ENCODE data around the gene PA2G4.
"Not testable (repeated sequence)": the region's sequence is repeated elsewhere in the genome, so short reads cannot be mapped to it uniquely, and the experiment has no call there.

Gene PA2G4

DNA sequence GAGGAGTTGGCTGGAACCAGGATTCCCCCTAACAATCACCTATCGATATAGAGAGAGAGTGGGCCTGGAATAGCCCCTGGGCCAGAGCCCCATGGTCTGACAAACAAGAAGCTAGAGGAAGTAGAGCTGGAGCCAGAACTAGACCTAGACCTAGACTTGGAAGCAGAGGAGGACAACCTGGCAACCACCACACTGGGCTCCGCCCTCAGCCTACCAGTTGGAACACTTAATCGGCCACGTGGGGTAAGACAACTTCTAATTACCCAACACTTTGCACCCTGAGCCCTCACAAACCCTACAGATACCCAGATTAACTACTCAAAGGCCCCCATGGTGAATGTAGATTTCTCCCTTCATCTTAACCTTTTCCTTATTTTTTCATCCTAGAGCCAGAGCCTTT, 4.6 kb upstream of the PA2G4 start:
- DNase-seq (ENCODE audit: low read depth in 2 of 2, low spot score in 1 of 2), result no peak

DNA sequence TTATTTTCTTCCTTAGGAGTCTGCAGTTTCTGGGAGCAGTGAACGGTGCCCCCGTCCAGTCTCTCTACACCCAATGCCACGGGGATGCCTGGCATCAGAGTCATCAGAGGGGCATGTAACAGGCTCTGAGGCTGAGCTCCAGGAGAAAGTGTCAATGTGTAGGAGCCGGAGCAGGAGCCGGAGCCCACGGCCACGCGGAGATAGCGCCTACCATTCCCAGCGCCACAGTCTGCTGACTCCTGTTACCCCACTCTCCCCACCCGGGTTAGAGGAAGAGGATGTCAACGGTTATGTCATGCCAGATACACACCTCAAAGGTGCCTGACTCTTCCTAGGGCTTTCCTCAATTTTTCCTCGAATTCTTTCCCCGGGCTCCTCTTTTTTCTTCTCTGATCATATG, 3.3 kb upstream of the PA2G4 start:
- no peak for DNase-seq (ENCODE audit: low read depth in 2 of 2, low spot score in 1 of 2)

DNA sequence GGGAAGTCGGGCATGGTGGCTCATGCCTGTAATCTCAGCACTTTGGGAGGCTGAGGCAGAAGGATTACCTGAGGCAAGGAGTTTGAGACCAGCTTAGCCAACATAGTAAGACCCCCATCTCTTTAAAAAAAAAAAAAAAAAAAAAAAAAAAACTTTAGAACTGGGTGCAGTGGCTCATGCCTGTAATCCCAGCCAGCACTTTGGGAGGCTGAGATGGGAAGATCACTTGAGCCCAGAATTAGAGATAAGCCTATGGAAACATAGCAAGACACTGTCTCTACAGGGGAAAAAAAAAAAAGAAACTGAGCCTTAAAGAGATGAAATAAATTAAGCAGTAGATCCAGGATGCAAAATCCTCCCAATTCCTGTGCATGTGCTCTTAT, 1.7 kb upstream of the PA2G4 start:
- no peak for DNase-seq (ENCODE audit: low read depth in 2 of 2, low spot score in 1 of 2)

DNA sequence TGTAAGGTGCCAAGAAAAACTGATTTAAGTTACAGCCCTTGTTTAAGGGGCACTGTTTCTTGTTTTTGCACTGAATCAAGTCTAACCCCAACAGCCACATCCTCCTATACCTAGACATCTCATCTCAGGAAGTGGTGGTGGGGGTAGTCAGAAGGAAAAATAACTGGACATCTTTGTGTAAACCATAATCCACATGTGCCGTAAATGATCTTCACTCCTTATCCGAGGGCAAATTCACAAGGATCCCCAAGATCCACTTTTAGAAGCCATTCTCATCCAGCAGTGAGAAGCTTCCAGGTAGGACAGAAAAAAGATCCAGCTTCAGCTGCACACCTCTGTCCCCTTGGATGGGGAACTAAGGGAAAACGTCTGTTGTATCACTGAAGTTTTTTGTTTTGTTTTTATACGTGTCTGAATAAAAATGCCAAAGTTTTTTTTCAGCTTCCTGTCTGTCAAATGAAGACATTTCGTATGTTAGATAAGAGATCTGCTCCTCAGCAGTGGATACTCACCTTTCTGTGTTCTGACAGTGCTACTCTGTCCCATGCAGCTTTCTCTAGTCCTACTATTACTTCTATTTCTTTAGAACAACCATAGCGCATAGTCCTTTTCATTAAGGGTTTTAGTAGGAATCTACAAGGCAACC, 1.2 kb upstream of the PA2G4 start:
- DNase-seq (ENCODE audit: low read depth in 2 of 2, low spot score in 1 of 2), result no peak

DNA sequence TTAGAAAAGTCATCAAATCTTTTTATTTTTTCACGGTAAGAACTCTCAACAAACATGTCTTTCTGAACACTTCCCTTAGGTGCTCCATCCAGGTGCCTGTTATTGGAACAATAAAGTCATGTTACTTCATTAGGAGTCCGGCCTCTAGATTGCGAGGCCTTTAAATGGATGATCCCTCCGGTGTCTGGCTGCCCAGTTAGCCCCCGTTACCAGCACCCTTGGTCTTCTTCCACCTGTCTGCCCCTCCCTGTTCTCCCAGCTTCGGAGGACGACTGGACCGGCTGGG, 593 bp upstream of the PA2G4 start:
- no peak for DNase-seq (ENCODE audit: low read depth in 2 of 2, low spot score in 1 of 2)

DNA sequence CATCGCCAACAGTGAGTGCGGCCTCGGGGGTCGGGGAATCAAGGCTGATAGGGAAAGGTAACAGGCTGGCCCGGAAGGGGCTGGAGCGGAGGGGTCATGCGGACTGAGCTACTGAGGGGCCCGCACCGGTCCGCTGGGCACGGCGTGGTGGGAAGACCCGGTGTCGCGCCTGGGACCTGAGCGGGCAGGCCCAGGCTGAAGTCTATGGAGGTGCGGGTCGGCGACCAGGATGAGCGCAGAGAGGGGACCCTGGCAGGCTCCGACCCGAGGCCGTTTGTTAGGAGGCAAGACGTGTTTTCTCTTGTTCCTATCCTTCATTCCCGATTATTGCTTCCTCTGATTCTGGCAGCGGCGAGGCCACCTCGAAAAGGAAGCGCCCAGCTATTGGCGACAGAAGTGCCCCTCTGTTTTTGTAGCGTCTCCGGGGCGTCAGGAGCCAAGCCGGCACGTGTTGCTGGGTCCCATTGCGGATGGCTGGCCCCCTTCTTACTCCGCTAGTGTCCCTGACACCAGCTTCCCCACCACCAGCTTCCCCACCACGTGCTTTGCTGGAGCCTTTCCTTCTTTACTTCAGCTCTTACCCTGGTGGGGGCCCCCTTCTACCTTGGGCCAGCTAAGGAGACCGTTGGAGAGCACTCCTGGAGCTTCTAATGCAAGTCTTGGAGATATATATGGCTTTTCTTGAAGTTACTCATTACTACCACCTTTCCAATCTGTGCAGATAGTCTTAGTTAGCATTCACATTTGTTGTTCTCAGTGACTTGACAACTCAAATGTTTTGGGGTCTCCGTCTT, 653 bp downstream of the PA2G4 start:
- no peak for DNase-seq (ENCODE audit: low read depth in 2 of 2, low spot score in 1 of 2)

DNA sequence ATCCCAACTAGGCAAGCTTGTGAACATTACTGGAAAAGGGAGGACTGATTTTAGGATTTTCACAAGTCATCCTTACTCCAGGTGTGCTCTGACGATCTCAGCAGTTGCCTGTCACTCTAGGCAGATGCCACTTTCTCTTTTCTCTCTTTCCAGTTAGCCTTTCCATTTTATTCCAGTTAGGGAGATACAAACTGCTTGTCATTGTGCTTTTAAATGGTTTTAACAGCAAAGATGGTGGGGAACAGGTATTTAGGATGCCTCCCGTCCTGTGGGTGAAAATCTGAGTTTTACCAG, 1.2 kb downstream of the PA2G4 start:
- DNase-seq (ENCODE audit: low read depth in 2 of 2, low spot score in 1 of 2), result no peak

DNA sequence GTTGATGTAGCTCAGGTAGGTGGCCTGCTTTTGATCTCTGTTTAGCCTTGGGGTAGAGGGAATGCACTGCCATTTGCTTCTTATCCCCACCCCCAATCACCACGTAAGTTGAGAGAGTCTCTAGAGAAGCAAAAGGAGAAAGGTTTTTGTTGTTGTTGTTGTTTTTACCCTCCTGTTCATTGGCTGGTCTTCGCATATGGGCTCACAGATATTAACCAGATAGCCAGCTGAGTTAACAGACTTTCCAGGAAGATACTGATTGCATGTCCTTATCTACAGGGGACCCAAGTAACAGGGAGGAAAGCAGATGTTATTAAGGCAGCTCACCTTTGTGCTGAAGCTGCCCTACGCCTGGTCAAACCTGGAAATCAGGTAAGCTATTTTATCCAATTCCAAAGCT, 2.9 kb downstream of the PA2G4 start:
- DNase-seq (ENCODE audit: low read depth in 2 of 2, low spot score in 1 of 2), result no peak

DNA sequence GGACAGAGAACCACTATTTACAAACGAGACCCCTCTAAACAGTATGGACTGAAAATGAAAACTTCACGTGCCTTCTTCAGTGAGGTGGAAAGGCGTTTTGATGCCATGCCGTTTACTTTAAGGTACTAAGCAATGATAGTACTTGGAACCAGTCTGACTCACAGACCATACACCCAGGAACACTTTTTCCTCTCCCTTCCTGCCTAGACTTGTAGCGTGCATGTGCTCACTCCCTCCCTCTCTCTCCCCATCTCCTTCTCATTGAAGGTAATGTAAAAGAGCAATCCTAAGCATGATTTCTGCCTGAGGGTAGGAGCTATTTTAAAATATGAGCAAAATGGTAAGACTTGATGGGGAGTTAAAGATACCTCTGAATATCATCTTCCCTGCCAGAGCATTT, 6.2 kb downstream of the PA2G4 start:
- DNase-seq (ENCODE audit: low read depth in 2 of 2, low spot score in 1 of 2), result no peak

DNA sequence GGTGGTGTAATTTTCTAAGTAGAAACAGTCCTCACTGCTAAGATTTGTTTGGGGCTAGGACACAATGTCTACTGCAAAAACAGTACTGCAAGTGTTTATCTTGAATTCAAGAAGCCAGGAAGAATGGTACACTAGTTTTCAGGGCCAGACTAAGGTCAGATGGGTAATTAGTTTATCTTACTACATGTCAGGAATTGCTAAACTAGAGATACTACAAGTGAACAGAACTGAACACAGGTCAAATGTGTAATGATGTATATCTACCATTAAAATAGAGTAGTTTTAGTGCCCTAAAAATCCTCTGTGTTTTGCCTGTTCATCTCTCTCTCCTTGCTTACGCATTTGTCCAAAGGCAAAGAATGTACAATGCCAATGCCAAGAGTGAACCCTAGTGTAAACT, 9.7 kb downstream of the PA2G4 start:
- DNase-seq (ENCODE audit: low read depth in 2 of 2, low spot score in 1 of 2), result no peak

DNA sequence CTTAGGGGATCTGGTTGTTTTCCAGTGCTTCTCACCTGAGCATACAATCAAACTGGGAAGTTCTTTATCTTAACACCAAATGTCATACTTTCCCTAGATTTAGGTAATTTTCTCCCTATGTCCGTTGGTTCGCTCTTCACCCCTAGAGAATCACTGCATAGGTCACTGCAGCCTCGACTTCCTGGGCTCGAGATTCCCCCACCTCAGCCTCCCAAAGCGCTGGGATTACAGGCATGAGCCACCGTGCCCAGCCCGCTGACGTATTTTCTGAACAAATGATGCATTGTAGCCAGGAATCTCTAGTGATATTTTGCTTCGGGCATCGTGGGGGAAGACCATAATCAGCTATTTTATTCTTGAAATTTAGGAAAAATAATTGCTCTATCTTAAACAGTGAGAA, 11.0 kb downstream of the PA2G4 start:
- DNase-seq (ENCODE audit: low read depth in 2 of 2, low spot score in 1 of 2), result no peak

DNA sequence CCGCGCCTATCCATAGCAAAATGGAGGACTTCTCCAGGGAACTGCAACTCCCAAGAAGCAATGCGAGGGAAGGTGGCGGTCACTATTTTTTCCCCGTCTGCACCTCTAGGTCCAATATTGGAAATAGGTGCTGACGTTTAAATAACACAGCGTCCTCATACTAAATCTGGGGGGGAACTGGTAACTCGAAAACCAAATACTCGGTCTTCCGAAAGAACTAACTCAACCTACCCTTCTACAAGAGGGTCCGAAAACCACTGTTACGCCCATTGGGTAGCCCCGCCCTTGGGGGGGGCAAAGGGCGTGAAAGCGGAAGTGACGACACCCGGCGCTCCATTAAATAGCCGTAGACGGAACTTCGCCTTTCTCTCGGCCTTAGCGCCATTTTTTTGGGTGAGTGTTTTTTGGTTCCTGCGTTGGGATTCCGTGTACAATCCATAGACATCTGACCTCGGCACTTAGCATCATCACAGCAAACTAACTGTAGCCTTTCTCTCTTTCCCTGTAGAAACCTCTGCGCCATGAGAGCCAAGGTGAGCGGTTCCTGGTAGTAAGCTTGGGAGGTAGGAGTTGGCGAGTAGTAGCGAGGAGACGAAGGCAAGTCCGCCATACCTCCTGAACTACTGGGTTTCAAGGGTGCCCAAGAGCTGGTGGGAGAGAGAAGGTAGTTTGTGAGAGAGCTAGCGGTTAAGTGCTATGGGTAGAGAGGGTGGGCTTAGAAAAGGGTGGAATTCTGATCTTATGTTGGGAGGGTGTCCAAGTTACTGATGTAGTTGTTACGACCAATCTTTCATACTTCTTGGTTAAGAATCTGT, 12.1 kb downstream of the PA2G4 start, which contains the start of gene RPL41:
Gene RPL41, plus strand, starts transcription at position 367 of the 815 bp plus-strand sequence.
- peak; percentile 90 to 94 for DNase-seq (ENCODE audit: low read depth in 2 of 2, low spot score in 1 of 2)

DNA sequence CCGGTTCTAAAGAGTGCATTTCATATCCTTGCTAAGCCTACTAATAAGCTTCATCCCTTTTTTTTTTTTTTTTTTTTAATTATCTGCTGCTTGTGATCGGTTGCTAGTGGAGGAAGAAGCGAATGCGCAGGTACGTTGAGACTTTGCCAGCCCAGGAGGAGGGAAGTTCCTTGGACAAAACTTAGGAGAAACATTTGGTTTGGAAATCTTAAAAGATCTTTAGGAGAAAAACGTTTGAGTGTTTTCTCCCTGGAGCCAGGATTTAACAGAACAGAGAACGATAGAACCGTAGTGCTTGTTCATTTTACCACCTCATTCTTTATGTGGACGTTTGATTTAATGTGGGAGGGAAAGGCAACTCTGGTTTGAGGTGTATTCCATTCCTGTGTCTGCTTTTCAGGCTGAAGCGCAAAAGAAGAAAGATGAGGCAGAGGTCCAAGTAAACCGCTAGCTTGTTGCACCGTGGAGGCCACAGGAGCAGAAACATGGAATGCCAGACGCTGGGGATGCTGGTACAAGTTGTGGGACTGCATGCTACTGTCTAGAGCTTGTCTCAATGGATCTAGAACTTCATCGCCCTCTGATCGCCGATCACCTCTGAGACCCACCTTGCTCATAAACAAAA, 12.8 kb downstream of the PA2G4 start:
- DNase-seq (ENCODE audit: low read depth in 2 of 2, low spot score in 1 of 2), result not testable (repeated sequence)

DNA sequence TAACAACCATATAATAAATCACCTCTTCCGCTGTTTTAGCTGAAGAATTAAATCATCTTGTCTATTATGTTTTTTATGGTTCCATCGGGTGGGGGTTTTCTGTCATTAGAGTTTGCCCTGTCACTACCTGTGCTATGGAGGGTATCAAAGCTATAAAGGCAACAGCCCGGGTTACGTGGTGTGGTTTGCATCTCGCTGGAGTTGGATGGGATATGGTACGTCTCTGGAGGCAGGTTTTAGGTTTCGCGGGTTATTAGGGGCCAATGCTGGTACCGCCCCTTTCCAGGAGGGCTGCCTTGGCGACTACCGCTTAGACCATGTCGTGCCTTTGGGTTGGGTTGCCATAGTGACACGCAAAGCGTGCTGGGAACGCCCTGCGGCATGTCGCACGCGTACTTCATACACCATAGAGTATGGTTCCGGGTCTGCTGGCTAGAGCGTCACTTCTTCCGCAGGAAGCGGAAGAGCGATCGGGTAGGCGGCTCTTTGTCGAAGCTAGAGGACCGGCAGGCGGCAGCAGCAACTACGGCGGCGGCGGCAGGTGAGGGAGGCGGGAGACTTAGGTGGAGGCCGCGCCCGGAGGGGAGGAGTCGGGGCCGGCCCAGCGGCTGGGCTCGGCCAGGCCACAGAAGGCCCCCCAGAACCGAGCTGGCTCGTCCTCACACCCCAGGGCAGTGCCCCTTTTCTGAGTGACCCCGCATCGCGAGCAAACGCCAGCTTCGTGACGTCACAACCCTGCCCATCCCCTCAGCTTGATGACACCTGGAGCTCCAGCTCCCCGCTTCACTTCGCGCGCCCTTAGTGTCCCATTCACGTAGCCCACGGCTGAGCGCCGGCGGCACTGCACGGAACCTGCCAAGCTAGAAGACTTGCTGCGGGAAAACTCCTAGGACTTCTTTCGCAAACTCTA, 13.7 kb downstream of the PA2G4 start, which contains the start of gene ZC3H10:
Gene ZC3H10, plus strand, starts transcription at position 489 of the 910 bp plus-strand sequence. CDS start 2,297 bp downstream, outside the sequence.
- peak; percentile 93 to 95 for DNase-seq (ENCODE audit: low read depth in 2 of 2, low spot score in 1 of 2)

DNA sequence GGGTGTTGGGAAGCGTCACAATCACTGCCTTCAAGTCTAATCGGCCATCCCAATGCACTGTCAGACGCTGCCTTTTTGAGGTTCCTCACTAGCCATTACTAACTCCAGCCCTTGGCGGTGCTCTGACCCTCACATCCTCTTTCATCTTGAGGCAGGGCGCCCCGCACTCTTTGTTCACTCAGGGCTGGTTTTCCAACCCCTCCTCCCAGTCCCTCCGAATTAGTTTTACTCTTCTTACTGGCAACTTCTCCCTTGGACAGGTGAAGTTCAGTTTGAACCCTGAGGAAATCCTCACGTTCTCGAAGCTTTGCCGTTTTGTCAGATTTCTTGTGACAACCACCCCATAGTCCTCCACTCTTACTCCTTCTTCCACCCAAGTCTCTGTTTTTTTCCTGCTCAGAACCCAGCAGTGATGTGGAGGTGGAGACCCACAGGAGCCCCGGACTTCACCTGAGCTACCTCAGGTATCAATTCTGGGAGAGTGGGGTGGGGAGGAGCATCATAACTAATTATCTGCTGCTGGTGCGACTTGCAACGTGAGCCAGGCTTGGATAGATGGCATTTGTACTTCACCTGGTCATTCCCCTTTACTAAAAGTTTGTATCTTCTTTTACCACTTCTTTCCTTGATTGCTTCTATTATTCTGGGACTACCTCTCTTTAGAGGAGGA, 14.5 kb downstream of the PA2G4 start:
- no peak for DNase-seq (ENCODE audit: low read depth in 2 of 2, low spot score in 1 of 2)

DNA sequence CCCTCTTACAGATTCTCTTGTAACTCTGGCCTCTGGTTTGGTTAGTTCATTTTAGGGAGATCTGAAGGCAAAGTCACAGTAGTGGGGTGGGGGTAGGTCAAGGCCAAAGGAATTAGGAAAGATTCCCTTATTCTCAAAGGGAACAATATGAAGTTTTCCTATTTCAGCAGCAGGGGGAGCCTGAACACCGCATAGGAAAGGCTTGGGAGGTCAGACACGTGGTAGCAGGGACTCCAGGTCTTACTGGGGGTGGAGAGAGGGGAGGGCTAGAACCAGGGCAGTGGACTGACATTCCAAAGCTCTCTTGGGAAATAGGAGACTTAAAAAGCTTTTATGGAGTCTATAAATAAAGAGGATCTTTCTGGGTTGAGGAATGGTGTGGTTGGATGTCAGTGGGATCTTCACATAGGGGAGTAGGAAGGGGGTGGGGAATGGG, 15.0 kb downstream of the PA2G4 start:
- no peak for DNase-seq (ENCODE audit: low read depth in 2 of 2, low spot score in 1 of 2)

DNA sequence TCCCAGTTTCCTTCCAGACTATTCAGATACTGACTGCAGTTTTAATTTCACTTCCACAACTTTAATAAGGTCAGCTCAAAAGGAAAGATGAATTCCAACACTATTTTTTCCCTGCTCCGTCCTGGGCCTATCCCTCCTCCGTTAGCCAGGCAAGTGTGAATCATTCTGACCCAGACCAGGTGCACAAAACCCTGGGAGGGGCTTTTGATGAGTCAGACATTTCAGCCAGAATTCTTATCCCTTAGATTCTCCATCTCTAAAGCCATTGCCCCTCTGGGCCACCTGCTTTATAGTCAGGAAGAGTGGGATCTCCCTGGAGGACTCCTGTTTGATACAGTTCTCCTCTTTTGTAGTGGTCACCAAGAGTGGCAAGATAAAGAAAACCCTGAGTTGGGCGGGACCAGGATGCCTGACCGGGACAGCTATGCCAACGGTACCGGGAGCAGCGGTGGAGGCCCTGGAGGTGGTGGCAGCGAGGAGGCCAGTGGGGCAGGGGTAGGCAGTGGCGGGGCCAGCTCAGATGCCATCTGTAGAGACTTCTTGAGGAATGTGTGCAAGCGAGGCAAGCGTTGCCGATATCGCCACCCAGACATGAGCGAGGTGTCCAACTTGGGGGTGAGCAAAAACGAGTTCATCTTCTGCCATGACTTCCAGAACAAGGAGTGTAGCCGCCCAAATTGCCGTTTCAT, 15.9 kb downstream of the PA2G4 start:
- DNase-seq (ENCODE audit: low read depth in 2 of 2, low spot score in 1 of 2), result no peak

DNA sequence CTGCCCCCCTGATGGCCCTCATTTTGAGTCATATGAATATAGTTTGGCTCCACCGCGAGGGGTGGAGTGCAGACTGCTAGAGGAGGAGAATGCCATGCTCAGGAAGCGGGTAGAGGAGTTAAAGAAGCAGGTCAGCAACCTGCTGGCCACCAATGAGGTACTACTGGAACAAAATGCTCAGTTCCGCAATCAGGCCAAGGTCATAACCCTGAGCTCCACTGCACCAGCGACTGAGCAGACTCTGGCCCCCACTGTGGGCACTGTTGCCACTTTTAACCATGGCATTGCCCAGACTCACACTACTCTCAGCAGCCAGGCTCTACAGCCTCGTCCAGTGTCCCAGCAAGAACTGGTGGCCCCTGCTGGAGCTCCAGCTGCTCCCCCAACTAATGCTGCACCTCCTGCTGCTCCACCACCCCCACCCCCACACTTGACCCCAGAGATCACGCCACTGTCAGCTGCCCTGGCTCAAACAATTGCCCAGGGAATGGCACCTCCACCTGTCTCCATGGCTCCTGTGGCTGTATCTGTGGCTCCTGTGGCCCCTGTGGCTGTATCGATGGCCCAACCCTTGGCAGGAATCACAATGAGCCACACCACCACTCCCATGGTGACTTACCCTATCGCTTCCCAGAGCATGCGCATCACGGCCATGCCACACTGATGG, 17.0 kb downstream of the PA2G4 start:
- no peak for DNase-seq (ENCODE audit: low read depth in 2 of 2, low spot score in 1 of 2)

DNA sequence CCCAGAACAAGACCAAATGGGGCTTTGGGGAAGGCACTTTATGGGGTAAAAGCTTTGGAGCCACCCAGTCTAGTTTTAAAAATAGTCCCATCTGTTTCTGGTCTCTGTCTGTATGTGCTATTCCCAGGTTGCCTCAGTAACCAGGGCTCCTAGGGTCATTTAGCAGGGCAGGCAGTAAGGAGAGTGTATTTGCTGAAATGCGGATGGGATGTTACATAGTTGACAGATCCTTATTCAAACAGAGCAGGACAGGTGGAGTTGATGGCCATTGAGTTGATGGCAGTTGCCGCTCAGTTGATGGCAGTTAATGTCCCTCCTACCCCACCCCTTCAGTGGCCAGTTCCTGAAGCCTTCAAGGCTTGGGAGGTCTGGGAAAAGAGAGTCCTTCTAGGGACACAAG, 18.3 kb downstream of the PA2G4 start:
- no peak for DNase-seq (ENCODE audit: low read depth in 2 of 2, low spot score in 1 of 2)

Data from stimulated activated CD8-positive, alpha-beta memory T cell treated with anti-CD3 and anti-CD28 coated beads, Interleukin-4, amount 100 ng/mL, for 4 hours (primary cell).